H9 (cell line): Measurements from ENCODE around the gene CRTAP. TPM values are rescaled to one million over a fixed set of nuclear protein-coding genes. Genes with fewer than 3 reads are reported as not detected.

Source experiments
- DNase-seq: peaks from one replicate; pipeline ENCODE4 v3.0.0-alpha.2; 2017
- H2AFZ ChIP-seq: one replicate; pipeline ENCODE4 v1.6.1; 2013; ENCODE audit warnings: mild to moderate bottlenecking, low read length, control low read depth, moderate library complexity
- H2AK5ac ChIP-seq: 2 replicates; pipeline ENCODE4 v1.6.1; 2013; ENCODE audit warnings: low read length, control low read depth, mixed read lengths; ENCODE audit not compliant: insufficient read length
- H2BK120ac ChIP-seq: one replicate; pipeline ENCODE4 v1.6.1; 2013; ENCODE audit warnings: low read depth, mild to moderate bottlenecking, low read length, control low read depth, inconsistent platforms; ENCODE audit not compliant: poor library complexity, severe bottlenecking
- H2BK12ac ChIP-seq: 2 replicates; pipeline ENCODE4 v1.6.1; 2013; ENCODE audit warnings: low read length, control low read depth, mixed read lengths, low read depth; ENCODE audit not compliant: insufficient read length
- H2BK15ac ChIP-seq: 2 replicates; pipeline ENCODE4 v1.6.1; 2013; ENCODE audit warnings: low read depth, low read length, control low read depth
- H2BK20ac ChIP-seq: one replicate; pipeline ENCODE4 v1.6.1; 2013; ENCODE audit warnings: low read depth, mild to moderate bottlenecking, low read length, control low read depth, inconsistent platforms; ENCODE audit not compliant: poor library complexity, severe bottlenecking
- H2BK5ac ChIP-seq: 2 replicates; pipeline ENCODE4 v1.6.1; 2013; ENCODE audit warnings: low read length, control low read depth, mixed read lengths; ENCODE audit not compliant: insufficient read length
- H3K14ac ChIP-seq: 2 replicates; pipeline ENCODE4 v1.6.1; 2013; ENCODE audit warnings: low read length, control low read depth; ENCODE audit not compliant: insufficient read depth
- H3K18ac ChIP-seq: 2 replicates; pipeline ENCODE4 v1.6.1; 2013; ENCODE audit warnings: low read depth, mild to moderate bottlenecking, mixed read lengths, low read length, control low read depth; ENCODE audit not compliant: insufficient read length
- H3K23ac ChIP-seq: 2 replicates; pipeline ENCODE4 v1.6.1; 2013; ENCODE audit warnings: low read length, control low read depth, mixed read lengths, low read depth; ENCODE audit not compliant: insufficient read length
- H3K23me2 ChIP-seq: 2 replicates; pipeline ENCODE4 v1.6.1; 2013; ENCODE audit warnings: low read depth, mild to moderate bottlenecking, mixed read lengths, low read length, control low read depth; ENCODE audit not compliant: insufficient read length, poor library complexity, severe bottlenecking
- H3K27ac ChIP-seq: 2 replicates; pipeline ENCODE4 v1.5.1; 2013; ENCODE audit warnings: low read length, control low read depth, mixed read lengths, low read depth; ENCODE audit not compliant: insufficient read length
- H3K27me3 ChIP-seq: 2 replicates; pipeline ENCODE4 v1.6.1; 2013; ENCODE audit warnings: low read length, control low read depth, inconsistent platforms; ENCODE audit not compliant: insufficient read depth
- H3K4ac ChIP-seq: 2 replicates; pipeline ENCODE4 v1.6.1; 2013; ENCODE audit warnings: low read depth, mild to moderate bottlenecking, control low read depth, inconsistent platforms, low read length, moderate library complexity
- H3K4me1 ChIP-seq: 2 replicates; pipeline ENCODE4 v1.6.1; 2013; ENCODE audit warnings: low read length, control low read depth, inconsistent platforms; ENCODE audit not compliant: insufficient read depth
- H3K4me2 ChIP-seq: 2 replicates; pipeline ENCODE4 v1.6.1; 2013; ENCODE audit warnings: low read length, control low read depth, mixed read lengths; ENCODE audit not compliant: insufficient read length, insufficient read depth
- H3K56ac ChIP-seq: 2 replicates; pipeline ENCODE4 v1.6.1; 2013; ENCODE audit warnings: low read depth, mild to moderate bottlenecking, mixed read lengths, low read length, control low read depth; ENCODE audit not compliant: insufficient read length
- H3K79me1 ChIP-seq: 2 replicates; pipeline ENCODE4 v1.6.1; 2013; ENCODE audit warnings: low read depth, mild to moderate bottlenecking, moderate library complexity, low read length, control low read depth, inconsistent platforms; ENCODE audit not compliant: insufficient read depth, poor library complexity, severe bottlenecking
- H3K79me2 ChIP-seq: 2 replicates; pipeline ENCODE4 v1.6.1; 2013; ENCODE audit warnings: low read length, control low read depth, inconsistent platforms; ENCODE audit not compliant: insufficient read depth
- H3K9ac ChIP-seq: 2 replicates; pipeline ENCODE4 v1.6.1; 2013; ENCODE audit warnings: low read length, control low read depth, mixed read lengths; ENCODE audit not compliant: insufficient read length; ENCODE audit errors: extremely low read depth
- H3K9me3 ChIP-seq: one replicate; pipeline ENCODE4 v1.6.1; 2013; ENCODE audit warnings: low read depth, low read length, inconsistent platforms; ENCODE audit not compliant: control insufficient read depth
- H3T11ph ChIP-seq: one replicate; pipeline ENCODE4 v1.6.1; 2013; ENCODE audit warnings: mild to moderate bottlenecking, low read length, control low read depth, inconsistent platforms
- H4K20me1 ChIP-seq: one replicate; pipeline ENCODE4 v1.6.1; 2013; ENCODE audit not compliant: control insufficient read depth, insufficient read length, insufficient read depth
- H4K5ac ChIP-seq: 2 replicates; pipeline ENCODE4 v1.6.1; 2013; ENCODE audit warnings: low read depth, mild to moderate bottlenecking, mixed read lengths, low read length, control low read depth; ENCODE audit not compliant: insufficient read length
- H4K8ac ChIP-seq: replicated peaks from 2 replicates; pipeline ENCODE4 v1.6.1; 2013; ENCODE audit warnings: low read length, control low read depth, mixed read lengths, low read depth; ENCODE audit not compliant: insufficient read length
- H4K91ac ChIP-seq: 2 replicates; pipeline ENCODE4 v1.6.1; 2013; ENCODE audit warnings: low read depth, mild to moderate bottlenecking, moderate library complexity, mixed read lengths, low read length, control low read depth; ENCODE audit not compliant: insufficient read length
- H3K27ac Mint-ChIP-seq, 3 experiments: 2 replicates in 2 of 3; 3 replicates in 1 of 3; pipeline ENCODE4 v1.8.0; 2020 to 2021; ENCODE audit warnings: mixed read lengths in 3 of 3, mild to moderate bottlenecking in 1 of 3, moderate library complexity in 1 of 3
- H3K27me3 Mint-ChIP-seq: 2 replicates; pipeline ENCODE4 v1.8.0; 2021; ENCODE audit warnings: low read depth, mild to moderate bottlenecking, moderate library complexity, mixed read lengths
- H3K36me3 Mint-ChIP-seq, 3 experiments: 2 replicates in 2 of 3; 3 replicates in 1 of 3; pipeline ENCODE4 v1.8.0; 2020 to 2021; ENCODE audit warnings: low read depth in 3 of 3, mixed read lengths in 3 of 3; ENCODE audit not compliant: insufficient read depth in 1 of 3
- H3K4me1 Mint-ChIP-seq, 2 experiments: 2 replicates each; pipeline ENCODE4 v1.8.0; 2020; ENCODE audit warnings: mixed read lengths in 2 of 2
- H3K4me3 Mint-ChIP-seq, 2 experiments: 2 replicates in 1 of 2; 3 replicates in 1 of 2; pipeline ENCODE4 v1.8.0; 2020 to 2021; ENCODE audit warnings: mild to moderate bottlenecking in 2 of 2, mixed read lengths in 2 of 2, moderate library complexity in 1 of 2
- H3K9me3 Mint-ChIP-seq, 2 experiments: 2 replicates in 1 of 2; 3 replicates in 1 of 2; pipeline ENCODE4 v1.8.0; 2020; ENCODE audit warnings: mild to moderate bottlenecking in 2 of 2, mixed read lengths in 2 of 2, moderate library complexity in 1 of 2
- CTCF ChIP-seq: fragments of 200-600 bp; sonication (generic); conservative IDR thresholded peaks from 3 replicates; pipeline ENCODE4 v1.8.0; 2021; ENCODE audit warnings: antibody characterized with exemption, mild to moderate bottlenecking
- WGBS: extraction: QIAGEN DNeasy Blood & Tissue Kit; methylation state at CpG from one replicate; pipeline ENCODE4 v1.1.7; 2013; ENCODE audit warnings: missing lambda C conversion rate, low lambda C conversion rate, mixed read lengths; ENCODE audit not compliant: insufficient read length; ENCODE audit errors: extremely low coverage; 5-methylcytosine and 5-hydroxymethylcytosine counted together
- total RNA-seq: library from RNA; stranded (reverse); gene quantifications from 2 replicates; pipeline ENCODE4 v1.2.1, GENCODE V29; 2021

Gene CRTAP
- total RNA-seq, 1 experiment from 2014 or later, result 159 TPM

- Histone ChIP-seq H3K23me2 (no peaks in the 10 kb centered on the region), H3K4ac (no peak overlapping the region), H4K8ac (no peak overlapping the region), H2BK15ac (no peak overlapping the region), H3K18ac (no peak overlapping the region), H4K91ac (no peak overlapping the region), H2AFZ (no peak overlapping the region), H2BK120ac (no peak overlapping the region), H3K56ac (no peak overlapping the region), H3K9ac (no peak overlapping the region), H2AK5ac (no peak overlapping the region), H4K20me1 (peaks cover 2% of the 10 kb centered on the region), H3K79me1 (no peaks in the 10 kb centered on the region), H3K27ac (no peak overlapping the region), H3T11ph (no peak overlapping the region), H2BK5ac (no peak overlapping the region), H3K4me1 (no peaks in the 10 kb centered on the region), H2BK20ac (no peak overlapping the region), H3K14ac (no peak overlapping the region), H4K5ac (no peak overlapping the region), H2BK12ac (no peak overlapping the region), H3K27me3 (no peaks in the 10 kb centered on the region), H3K4me2 (no peak overlapping the region), H3K23ac (no peak overlapping the region), H3K79me2 (no peaks in the 10 kb centered on the region), H3K9me3 (no peaks in the 10 kb centered on the region)
- WGBS, result no CpG with 5 or more reads among the region's 16 CpGs
- Mint-ChIP-seq H3K4me3 (no peak overlapping the region), H3K27me3 (peaks cover 2% of the 10 kb centered on the region; the same call in 1 of the 2 replicates), H3K4me1 (peaks cover 5 to 7% of the 10 kb centered on the region in 2 experiments), H3K27ac (no peak overlapping the region), H3K36me3 (peaks cover 9 to 23% (median 16%) of the 10 kb centered on the region in 3 experiments; a peak in 6 of 7 replicates), H3K9me3 (no peaks in the 10 kb centered on the region)
- DNase-seq, result no peak
- no peak for TF ChIP-seq CTCF
Measured at GRCh38 chr3:33145221-33145900, 31.5 kb downstream of the CRTAP start.
